Mesenteric fat pad (tissue), 1 donor: ENCODE measurements around the gene CBFB. TPM values are rescaled to one million over a fixed set of nuclear protein-coding genes. Genes with fewer than 3 reads are reported as not detected.
"Not testable (repeated sequence)": the region's sequence is repeated elsewhere in the genome, so short reads cannot be mapped to it uniquely, and the experiment has no call there.

ENCODE experiments used
- DNase-seq: peaks from one replicate; pipeline ENCODE4 v3.0.0-alpha.2; 2020; ENCODE audit warnings: low spot score
- total RNA-seq: library from RNA; stranded (reverse); fragmentation: NEBNext Ultra II Directional; extraction: Animal tissue kit (Norgen Biotek cat#: 25700); gene quantifications from one replicate; pipeline ENCODE4 v1.2.1, GENCODE V29; 2021
- donor health status: DM: yes; HTN: yes; CAD: no.

Gene CBFB
- total RNA-seq, 1 donor from 2014 or later, result 48.7 TPM

GRCh38 chr16:67040906-67041305 is 12.0 kb downstream of the CBFB start:
- DNase-seq, result no peak

DNA sequence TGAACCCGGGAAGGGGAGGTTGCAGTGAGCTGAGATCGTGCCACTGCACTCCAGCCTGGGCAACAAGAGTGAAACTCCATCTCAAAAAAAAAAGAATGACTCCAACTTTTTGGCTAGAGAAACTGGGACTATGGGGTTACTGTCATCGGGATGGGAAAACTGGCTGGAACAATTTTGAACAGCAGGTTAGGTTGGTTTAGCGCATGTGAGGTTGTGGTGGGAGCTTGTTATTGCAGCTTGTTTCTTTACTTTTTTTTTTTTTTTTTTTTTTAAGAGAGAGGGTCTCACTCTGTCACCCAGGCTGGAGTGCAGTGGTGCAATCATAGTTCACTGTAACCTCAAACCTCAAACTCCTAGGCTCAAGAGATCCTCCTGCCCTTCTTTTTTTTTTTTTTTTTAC is 12.6 kb downstream of the CBFB start:
- DNase-seq, result not testable (repeated sequence)

- no peak for DNase-seq
Observed at GRCh38 chr16:67043420-67043819, 14.5 kb downstream of the CBFB start.

DNA sequence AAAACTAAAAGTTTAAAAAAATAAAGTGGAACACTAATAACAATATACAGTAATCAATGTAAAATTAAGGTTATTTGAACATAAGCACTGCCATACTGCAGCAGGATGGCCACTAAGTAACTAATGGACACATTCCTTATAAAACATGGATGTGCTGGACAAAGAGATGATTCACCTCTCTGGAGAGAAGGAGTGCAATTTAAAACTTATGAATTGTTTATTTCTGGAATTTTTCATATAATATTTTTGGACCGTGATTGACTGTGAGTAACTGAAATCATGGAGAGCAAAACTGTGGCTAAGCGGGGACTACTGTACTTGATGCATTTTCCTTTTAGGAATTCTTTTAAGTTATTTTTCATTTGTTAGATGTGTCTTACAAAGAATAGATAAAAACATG is 21.8 kb downstream of the CBFB start:
- no peak for DNase-seq

DNA sequence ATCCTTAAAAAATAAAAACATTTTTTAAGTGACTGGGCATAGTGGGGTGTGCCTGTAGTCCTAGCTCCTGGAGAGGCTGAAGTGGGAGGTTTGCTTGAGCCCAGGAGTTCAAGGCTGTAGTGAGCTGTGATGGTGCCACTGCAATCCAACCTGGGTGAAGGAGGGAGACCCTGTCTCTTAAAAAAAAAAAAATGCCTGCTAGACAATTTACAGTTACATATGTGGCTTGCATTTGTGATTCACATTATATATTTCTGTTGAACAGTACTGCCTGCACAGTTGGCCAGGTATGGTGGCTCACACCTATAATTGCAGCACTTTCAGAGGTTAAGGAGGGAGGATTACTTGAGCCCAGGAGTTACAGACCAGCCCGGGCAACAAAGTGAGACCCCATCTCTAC is 23.4 kb downstream of the CBFB start:
- DNase-seq, result no peak

GRCh38 chr16:67053767-67054334 is 24.9 kb downstream of the CBFB start:
- no peak for DNase-seq

DNA sequence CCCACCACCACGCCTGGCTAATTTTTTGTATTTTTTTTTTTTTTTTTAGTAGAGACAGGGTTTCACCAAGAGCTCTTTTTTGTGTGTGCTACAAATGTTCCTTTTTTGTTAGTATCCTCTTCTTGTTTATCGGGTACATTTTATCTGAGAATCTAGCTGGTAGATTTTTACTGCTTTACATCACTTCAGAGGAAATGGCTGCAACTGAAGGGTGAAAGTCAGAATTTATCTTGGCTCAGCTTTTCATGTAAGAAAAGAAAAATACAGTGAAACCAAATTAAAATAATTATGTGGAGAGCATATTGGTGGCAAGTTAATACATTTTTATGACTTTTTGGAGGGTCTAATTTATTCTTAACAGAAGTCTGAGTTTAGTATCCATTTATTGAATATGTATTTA is 26.0 kb downstream of the CBFB start:
- no peak for DNase-seq

GRCh38 chr16:67055712-67056487 is 27.0 kb downstream of the CBFB start:
- DNase-seq, result no peak

DNA sequence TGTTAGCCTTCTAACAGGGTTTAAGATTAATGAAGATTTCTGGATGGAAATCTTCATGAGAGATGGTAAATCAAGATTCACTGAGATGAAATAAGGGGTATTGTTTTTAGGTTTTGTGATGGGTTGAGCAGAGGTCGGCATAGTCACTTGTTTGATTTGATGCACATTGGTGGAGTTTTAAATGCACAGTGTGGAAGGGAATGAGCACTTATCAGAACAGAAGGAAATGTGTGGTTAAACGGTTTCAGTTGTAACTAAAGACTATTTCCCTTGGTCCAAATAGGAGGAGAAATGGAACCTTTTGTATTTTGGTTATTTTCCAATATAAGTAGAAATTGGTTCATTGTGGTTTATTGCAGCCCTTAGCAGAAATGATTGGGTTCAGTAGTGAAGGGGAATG is 34.1 kb downstream of the CBFB start:
- DNase-seq, result no peak

- DNase-seq, result no peak
Observed at GRCh38 chr16:67068212-67068753, 39.3 kb downstream of the CBFB start.

- DNase-seq, result no peak
Observed at GRCh38 chr16:67071476-67072048, 42.6 kb downstream of the CBFB start.

DNA sequence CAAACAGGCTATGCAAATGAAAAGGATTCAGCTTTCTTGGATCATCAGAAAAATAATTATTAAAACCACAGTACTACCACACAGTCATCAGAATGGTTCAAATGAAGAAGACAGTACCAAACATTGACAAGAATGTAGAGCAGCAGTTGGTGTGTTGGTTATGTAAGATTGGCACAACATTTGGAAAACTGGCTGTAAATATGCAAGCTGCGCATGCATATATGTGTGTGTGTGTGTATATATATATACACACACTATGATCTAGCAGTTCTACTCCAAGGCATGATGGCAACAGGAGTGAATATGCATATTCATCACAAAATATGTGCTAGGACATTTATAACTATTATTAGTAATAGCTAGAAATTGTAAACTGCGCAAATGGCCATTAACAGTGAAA is 46.4 kb downstream of the CBFB start:
- DNase-seq, result no peak

- no peak for DNase-seq
Observed at GRCh38 chr16:67077871-67078270, 48.9 kb downstream of the CBFB start.

DNA sequence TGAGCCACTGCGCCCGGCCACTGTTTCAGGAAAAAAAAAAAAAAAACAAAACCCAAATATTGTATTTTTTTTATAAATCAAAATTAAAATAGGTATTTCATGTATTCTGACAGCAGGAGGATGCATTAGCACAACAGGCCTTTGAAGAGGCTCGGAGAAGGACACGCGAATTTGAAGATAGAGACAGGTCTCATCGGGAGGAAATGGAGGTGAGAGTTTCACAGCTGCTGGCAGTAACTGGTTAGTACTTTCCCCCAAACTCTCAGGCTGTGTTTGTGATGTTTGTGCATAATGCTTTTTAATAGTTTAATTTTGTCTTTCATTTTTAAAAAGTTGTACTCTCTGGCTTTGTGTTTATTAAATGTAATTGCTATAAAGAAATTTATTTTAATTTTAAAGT is 53.2 kb downstream of the CBFB start:
- no peak for DNase-seq

GRCh38 chr16:67082891-67083290 is 53.9 kb downstream of the CBFB start:
- DNase-seq, result no peak

DNA sequence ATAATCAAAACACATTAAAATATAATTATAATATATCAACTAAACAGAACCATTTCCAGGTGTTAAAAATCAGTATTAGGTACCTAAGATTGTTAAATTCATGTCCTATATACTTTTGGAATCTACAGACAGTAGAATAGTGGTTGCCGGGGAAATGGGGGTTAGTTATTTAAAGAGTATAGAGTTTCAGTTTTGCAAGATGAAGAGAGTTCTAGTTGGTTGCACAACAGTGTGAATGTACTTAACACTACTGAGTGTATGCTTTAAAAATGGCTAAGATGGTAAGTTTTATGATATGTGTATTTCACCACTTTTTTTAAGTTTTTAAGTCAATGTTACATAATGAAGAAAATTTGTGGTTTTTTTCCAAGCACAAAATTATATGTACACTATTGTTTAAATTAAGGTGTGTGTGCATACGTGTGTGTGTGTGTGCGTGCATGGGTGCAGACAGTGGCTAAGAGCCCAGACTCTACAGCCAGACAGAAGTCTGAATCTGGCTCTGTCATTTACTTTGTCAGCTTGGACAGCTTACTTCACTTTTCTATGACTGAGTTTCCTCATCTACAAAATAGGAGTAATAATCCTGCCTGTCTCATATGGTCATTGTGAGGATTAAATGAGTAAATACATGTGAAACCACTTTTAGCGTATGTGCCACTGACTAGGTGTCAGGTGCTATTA is 55.5 kb downstream of the CBFB start:
- no peak for DNase-seq

- no peak for DNase-seq
Observed at GRCh38 chr16:67086822-67087221, 57.9 kb downstream of the CBFB start.

GRCh38 chr16:67087291-67087690 is 58.3 kb downstream of the CBFB start:
- DNase-seq, result no peak

GRCh38 chr16:67087803-67088202 is 58.9 kb downstream of the CBFB start:
- DNase-seq, result no peak

- DNase-seq, result no peak
Observed at GRCh38 chr16:67088551-67088950, 59.6 kb downstream of the CBFB start.

DNA sequence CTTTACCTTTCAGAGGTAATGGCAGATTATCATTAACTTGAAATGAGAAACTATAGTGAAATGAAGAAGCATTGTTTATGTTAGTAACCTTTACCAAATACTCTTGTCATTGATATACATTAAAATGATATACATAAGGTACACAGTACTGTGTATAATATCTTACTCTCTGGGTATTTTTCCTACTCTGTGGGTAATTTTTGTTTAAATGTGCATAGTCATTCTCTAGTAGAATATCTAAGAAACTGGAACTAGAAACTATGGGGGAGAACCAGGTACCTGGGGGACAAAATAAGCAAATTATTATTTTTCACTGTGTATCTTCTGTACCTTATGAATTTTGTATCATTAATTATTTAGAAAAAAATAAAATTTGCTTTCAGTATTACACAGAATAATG is 60.2 kb downstream of the CBFB start:
- DNase-seq, result no peak
